GM11168 (cell line): ENCODE results near the gene SYNE3.

Experiments used
- in situ Hi-C: fragments of 300-500 bp; cut with MboI; formaldehyde crosslinking; loops from one replicate; pipeline ENCODE4 v1.12.0; 2022; ENCODE audit warnings: low sequenced_read_pairs; ENCODE audit not compliant: unreplicated experiment

Gene SYNE3

DNA sequence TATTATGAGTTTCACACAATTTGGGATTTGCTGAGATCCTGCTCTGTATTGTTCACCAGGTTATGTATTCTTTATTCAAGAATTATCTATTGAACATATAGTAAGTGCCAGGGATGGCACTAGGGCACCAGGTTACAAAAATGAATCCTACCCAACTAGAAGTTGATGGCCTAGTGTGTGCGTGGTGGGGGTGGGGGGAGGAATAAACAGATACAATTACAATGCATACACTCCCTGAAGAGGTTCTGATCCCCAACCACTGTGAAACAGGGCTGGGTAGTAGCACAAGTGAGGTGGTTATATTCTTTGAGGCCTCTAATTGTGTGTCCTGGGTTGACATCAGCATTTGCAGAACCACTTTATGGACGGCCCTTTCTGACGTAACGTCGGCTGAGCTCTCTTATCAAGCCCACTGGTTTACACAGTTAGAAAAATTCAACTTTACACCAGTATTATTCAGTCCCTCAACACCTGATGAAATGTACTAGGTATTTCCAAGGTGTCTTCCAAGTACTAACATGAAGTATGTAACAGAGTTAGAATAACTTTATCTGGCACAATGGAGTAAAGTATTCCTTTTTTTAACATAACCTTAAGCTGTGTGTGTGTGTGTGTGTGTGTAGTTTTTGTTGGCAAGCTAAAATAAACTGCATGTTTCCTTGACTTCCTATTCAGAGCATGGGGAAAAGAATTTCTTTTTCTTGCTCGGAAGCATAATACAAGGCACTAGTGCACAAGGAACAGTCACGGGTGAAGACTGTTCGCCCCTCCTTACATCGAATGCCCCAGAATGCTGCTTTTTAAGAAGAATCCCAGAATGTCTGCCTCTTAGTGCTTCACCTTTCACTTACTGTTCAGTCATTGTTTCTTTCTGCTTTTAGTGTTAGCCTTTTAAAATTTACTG is 10.3 kb upstream of the SYNE3 start:
- in situ Hi-C loops, result no loop called here

DNA sequence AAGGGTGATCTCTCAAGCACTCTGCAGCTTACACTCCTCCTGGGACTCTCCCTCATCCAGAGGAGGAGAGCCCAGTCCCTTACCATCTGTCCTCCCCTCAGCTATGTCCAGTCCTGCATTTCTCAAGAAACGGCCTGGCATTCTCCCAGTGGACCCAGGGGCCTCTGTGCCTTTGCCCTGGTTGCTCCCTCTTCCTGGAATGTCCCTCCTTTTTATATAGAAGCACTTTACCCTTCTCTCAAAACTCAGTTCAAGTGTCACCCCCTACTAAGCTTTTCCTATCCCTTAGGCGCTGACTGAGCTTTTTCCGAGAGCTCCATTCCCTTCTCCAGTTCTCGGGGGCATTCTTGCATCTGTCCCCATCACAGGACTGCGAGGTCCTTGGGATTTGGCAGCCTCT is 9.5 kb upstream of the SYNE3 start:
- in situ Hi-C loops, result no loop called here

DNA sequence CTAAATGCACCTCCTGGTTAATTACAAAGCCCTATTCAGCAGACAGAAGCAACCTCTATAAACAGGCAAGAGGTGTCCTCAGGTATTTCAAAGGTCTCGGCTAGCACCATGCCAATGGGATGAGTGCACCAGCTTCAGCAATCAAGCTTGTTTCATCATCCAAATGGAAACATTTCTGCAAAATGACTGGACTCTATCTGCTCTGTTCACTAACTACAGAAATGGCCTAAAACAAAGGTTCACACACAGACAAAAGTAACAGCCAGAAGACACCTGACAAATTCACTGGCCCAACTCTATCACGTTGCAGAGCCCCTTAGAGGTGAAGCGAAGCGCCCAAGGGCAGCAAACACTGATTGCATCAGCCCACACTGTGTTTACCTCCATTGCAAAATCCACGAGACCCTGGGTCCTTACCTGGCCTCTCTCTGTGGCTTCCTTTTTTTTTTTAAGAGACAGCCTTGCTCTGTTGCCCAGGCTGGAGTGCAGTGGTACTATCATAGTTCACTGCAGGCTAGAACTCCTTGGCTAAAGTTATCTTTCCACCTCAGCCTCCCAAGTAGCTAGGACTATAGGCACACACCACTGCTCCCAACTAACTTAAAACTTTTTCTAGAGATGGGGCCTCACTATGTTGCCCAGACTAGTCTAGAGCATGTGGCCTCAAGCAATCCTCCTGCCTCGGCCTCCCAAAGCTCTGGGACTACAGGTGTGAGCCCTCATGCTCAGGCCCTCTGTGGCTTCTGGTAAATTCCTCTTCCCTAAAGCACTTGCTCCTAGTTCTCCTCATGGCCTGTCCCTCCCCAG is 8.5 kb upstream of the SYNE3 start:
- in situ Hi-C loops, result no loop called here

DNA sequence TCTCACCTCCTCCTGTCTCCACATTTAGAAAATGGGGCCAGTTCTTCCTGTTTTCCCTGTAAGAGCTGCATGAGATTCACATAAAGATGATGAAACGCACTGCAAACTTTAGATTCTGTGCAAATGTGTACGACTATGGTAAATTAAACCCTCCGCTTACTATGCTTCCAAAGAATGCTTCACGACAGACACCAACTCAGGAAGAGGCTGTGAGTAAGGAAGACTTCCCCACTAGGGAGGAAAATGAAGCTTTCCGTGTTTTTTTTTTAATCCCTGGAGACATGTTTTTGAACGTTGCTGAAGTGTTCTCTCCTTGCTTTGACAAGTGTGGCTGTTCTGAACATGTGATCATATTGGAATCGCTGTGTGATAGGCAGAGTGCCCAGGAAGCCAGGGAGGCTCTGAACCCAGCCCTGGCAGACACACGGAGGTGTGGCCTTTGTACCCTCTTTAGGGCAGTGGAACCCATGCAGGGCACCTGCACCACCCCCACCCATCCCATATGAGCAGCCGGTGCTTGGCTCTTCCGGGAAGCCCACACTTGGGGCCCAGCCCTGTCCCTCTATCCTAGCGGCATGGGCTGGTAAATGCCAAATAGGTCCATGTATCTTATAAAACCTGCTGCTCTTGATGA is 7.5 kb upstream of the SYNE3 start:
- in situ Hi-C loops, result no loop called here

GRCh38 chr14:95523051-95523814 is 6.8 kb upstream of the SYNE3 start:
- in situ Hi-C loops, result no loop called here

DNA sequence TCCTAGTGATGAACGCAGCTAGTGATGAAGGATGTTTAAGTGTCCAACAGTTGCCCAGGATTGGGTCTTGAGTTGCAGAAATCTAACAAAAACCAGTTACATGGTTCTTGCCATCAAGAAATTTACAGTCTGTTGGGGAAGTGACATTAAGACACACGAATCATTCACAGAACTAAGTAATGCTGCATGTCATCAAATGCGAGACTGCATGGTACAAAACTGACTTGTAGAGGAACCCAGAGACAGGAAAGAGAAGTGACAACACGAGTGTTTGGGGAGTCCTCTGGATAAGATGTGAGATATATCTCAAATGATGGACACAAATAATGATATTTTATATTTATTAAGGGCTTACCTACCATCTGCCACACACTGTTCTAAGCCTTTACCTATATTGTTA is 6.1 kb upstream of the SYNE3 start:
- in situ Hi-C loops, result no loop called here

DNA sequence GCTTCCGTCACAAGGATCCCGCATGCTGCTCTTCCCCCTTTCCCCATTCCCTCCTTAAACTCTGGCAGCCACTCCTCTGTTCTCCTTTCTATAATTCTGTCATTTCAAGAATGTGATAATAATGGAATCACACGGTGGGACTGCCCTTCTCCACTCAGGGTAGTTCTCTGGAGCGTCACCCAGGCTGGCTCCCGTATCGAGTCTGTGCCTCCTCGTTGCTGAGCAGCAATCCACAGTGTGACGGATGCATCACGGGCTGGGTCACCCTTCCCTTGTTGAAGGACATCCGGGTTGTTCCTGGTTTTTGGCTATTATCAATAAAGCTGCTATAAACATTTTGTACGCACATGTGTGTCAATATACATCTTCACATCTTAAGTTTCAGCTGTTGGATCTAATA is 5.7 kb upstream of the SYNE3 start:
- in situ Hi-C loops, result no loop called here

- in situ Hi-C loops, result no loop called here
These were observed 4.6 kb upstream of the SYNE3 start for GRCh38 chr14:95521001-95521400.

GRCh38 chr14:95520346-95520745 is 3.9 kb upstream of the SYNE3 start:
- in situ Hi-C loops, result no loop called here

GRCh38 chr14:95519699-95520098 is 3.2 kb upstream of the SYNE3 start:
- in situ Hi-C loops, result no loop called here

DNA sequence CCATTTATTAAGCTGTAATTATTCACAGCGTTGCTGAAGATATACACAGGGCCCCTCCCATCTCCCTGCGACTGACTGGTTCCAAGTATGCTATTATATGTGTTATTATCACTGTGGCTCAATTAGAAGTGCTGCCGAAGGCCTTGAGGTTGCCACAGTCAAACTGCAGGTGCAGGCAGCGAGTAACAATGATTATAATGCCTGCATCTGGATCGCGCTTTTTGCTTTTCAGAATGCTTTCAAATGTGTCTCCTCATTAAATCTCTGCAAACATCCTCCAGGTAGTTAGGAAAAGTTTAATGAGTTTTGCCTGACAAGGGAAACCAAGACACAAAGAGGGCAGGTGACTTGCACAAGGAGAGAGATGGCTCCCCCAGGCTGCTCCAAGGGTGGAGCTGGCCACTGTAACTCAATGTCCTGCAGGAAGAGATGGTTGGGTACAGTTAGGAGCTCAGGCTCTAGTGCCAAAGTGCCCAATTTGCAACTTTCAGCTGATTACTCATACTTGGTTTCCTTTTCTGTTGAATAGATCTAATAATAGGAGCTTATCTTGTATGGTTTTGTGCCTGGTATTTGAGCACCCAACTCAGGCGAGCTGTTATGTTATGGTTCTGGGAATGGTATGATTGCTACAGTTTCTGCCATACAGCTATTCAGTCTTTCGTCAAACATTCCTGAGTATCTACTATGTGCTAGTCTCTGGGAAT is 1.7 kb upstream of the SYNE3 start:
- in situ Hi-C loops, result no loop called here

GRCh38 chr14:95515596-95516552 is 576 bp downstream of the SYNE3 start:
- in situ Hi-C loops, result no loop called here

GRCh38 chr14:95515080-95515489 is 1.4 kb downstream of the SYNE3 start:
- in situ Hi-C loops, result no loop called here

DNA sequence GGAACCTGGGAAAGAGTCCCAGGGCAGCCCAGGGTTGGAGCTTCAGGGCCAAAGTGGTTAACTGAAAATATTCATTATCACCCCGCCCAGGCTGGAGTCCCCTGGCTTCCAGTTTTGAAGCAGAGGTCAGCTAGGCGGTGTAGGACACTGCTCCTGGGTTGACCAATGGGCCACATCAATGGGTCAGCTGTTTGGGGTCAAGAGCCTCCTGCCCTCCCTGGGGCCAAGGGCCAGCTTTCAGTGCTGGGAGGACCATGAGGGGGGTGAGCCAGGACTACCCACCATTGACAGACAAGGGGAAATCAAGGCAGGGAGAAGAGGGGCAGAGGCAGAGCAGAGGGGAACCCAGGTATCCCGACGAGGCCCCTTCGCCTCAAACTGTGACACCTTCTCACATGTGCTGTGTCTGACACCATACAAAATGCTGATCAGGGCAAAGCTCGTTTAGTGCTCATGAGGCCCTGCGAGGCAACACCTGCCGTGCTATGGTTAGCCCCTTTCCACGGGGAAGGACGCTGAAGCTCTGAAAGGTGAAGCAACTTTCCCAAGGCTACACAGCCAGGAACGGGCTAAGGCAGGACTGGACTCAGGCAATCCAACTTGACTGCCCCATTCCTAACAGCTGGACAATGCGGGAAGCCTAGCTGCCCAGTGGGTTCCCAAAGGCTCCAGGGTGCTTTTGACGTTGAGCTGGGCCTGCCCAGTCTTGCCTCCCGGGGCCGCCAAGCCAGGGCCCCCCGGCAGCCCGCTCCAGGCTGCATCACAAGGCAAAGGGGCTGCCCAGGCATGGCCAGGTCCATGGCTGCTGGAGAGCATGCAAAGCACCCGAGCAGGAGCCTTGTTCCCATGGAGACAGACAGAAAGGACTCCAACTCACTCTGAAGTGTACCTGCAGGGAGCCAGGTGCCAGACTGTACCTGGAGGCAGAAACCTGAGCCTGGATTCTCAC is 2.0 kb downstream of the SYNE3 start:
- in situ Hi-C loops, result no loop called here

DNA sequence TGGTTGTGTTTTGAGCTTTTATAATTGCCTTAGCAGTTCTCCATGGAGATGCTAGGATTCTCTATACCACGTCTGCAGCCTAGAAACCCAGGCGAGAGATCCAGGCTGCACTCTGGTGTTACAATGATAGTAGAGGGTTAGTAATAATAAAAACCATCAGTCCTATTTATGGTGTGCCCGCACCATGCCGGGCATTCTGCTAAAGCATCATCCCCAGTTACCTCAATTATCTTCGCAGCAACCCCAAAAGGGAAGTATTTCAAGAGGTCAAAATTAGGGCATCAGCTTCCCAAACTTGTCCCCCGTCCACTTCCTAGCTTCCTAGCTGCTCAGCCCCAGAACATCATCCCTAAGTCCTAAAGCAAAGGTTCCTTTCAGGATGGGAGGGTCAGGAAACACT is 3.2 kb downstream of the SYNE3 start:
- in situ Hi-C loops, result no loop called here

GRCh38 chr14:95511687-95512086 is 4.8 kb downstream of the SYNE3 start:
- in situ Hi-C loops, result no loop called here

GRCh38 chr14:95510804-95511203 is 5.6 kb downstream of the SYNE3 start:
- in situ Hi-C loops, result no loop called here
